GM18505 (cell line): Measurements from ENCODE around the gene SF3B2.
A peak's percentile ranks its signal among the peaks of the same experiment; 100 is the strongest.
"Not testable (repeated sequence)": the region's sequence is repeated elsewhere in the genome, so short reads cannot be mapped to it uniquely, and the experiment has no call there.

Source experiments
- ATAC-seq: cut with Tn5 transposase; IDR thresholded peaks from one replicate; pipeline ENCODE4 v1.9.1; 2021; ENCODE audit not compliant: unreplicated experiment
- POLR2A ChIP-seq: IDR thresholded peaks from 4 replicates; pipeline ENCODE4 v1.6.1; 2011; ENCODE audit warnings: borderline replicate concordance; ENCODE audit not compliant: insufficient read depth, insufficient read length; ENCODE audit errors: extremely low read depth

SF3B2 gene

DNA sequence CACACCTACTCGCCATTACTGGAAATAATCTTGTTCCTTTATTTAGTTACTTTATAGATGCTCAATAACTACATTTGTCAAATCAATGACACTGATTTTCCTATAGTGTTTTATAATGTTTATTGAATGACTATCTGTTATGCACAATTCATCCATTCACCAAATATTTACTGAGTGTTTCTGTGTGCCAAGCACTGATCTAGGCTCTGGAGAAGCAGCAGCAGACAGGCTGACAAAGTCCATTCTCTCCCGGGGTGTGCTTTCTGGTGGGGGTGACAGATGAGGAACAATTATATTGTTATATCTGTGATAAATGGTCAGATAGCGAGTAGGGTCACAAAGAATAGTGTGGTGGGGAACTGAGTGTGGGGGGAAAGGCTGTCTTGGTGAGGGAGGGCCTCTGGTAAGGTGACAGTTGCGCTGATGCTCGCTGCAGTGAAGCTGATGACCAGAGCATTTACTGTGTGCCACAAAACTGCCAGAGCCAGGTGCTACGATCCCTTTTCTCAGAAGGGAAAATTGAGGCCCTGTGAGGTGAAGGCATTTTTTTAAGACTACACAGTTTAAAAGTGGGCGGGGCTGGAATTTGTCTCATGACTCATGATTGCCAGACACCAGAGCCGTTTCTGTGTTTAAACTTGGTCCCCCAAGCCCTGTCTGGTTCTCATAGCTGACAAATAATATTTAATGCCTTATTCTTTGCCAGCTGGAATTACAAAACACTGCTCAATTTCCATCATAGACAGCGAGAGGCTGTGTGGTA, 28.1 kb downstream of the SF3B2 start:
- no peak for ATAC-seq
- no peak for TF ChIP-seq POLR2A

DNA sequence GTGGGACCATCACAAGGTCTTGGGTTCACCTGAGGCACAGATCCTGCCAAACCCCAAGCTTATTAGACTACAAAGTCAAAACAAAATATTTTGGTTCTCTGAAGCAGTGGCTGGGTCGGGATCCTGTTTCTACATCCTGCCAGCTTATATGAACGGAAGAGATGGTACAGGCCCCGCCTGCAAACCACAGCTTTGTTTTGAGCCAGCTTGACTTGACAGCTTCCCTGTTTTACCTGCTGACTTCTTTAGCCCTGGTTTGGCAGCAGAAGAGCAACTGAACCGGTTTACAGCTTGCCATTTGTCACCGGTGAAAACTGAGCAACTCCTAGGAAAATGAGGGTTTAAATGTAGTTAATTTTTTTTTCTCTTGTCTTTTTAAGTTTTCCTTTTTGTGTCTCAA, 29.3 kb downstream of the SF3B2 start:
- peak; percentile 45 for TF ChIP-seq POLR2A
- ATAC-seq, result peak; percentile 62

DNA sequence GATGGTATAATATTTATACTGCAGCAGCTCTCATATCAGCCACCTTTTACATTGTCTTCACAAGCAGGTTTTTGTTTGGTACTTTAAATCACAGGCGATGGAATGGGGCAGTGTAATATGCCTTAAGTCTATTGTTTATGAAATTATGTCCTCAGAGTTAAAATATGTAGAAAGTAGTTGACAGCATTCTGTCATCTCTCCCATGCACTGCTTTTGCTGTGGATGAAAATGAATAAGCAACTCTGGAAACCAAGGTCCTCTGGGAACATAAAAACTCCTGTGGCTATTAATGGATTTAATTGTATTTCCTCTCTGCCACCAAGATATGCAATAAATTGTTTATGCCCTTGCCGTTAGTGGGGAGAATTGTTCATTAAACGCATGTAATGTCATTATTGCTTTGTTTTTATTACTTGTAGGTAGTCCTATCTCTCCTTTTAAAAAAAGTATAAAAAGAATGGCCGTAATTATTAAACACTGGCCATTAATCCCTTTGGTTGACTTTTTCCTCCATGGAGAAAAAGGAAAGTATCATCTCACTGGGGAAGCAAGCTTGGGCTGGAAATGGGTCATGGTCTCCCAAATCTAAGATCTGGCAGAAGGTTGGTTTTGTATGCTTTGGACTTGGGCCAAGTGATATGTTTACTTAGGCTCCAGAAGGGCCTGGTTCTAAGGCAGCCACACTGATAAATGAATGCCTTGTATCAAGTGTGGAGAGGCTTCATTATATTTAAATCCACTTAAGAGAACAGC, 31.0 kb downstream of the SF3B2 start:
- ATAC-seq, result no peak
- TF ChIP-seq POLR2A, result no peak

DNA sequence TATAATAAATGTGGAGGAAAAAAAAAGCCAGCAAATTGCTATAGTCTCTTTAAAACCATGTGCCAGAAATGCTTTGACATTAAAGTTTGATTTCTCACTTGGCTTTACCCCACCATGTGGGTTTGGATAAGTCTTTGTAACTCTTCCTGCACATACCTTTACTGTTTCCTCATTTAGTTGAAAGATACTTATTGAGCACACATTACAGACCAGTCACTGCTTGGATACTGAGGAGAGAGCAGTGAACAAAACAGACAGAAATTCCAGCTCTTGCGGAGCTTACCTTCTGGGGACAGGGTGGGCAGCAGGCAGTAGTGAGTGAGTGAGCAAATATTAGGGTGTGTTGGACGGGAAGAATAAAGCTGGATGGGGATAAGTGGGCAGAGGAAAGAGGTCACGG, 31.6 kb downstream of the SF3B2 start:
- TF ChIP-seq POLR2A, result no peak
- ATAC-seq, result no peak

DNA sequence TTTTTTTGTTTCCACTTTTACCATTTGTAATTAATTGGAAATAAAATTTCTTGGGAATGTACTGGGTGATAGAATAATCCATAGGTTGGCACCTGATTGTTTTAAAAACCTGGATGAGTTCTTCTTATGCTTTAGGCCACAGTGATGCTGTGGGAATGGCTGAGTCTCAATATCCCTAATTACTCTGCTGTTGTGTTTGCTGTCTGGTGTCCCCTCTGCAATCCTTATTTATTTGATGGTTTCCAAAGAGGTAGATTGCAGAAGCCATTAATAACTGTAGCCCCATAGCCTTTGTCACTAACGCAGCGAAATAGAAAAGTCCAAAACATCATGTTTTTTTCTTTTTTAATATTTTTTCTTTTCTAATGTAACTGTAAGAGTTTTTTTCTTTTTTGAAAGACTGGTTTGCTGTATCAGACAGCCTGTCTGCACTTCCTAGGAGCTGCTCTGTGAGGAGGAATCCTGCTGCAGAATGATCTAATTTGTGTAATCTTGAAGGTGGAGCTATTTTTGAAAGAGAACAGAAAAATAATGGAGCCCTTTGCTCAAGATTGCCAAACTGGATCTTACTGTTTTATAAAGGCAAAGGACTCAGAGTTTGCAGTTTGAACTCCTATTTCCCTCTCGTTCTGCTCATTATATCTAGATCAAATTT, 32.8 kb downstream of the SF3B2 start:
- no peak for ATAC-seq

DNA sequence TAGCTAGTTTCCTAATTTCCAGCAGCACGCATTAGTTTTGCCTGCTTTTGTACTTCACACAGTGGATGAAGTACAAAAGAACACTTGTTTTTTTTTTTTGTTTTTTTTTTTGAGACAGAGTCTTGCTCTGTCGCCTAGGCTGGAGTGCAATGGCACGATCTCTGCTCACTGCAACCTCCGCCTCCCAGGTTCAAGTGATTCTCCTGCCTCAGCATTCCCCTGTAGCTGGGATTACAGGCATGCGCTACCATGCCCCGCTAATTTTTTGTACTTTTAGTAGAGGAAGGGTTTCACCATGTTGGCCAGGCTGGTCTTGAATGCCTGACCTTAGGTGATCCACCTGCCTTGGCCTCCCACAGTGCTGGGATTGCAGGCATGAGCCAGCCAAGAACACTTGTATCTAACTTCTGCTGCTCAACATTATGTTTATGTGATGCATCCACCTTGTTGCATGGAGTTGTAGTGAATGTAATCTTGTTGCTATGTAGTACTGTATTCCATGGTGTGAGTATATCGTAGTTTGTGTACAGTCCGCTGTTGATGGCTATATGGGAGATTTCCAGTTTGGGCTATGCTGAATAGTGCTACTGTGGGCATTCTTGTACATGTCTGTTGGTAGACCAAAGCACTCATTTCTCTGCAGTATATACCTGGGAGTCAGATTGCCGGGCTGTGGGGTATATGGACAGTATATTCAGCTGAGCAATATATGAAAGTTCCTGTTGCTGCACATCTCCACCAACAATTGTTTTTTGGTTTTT, 35.2 kb downstream of the SF3B2 start:
- ATAC-seq, result no peak
- TF ChIP-seq POLR2A, result no peak

More for the DNA sequence above, 32.8 kb downstream of the SF3B2 start:
- no peak for TF ChIP-seq POLR2A

DNA sequence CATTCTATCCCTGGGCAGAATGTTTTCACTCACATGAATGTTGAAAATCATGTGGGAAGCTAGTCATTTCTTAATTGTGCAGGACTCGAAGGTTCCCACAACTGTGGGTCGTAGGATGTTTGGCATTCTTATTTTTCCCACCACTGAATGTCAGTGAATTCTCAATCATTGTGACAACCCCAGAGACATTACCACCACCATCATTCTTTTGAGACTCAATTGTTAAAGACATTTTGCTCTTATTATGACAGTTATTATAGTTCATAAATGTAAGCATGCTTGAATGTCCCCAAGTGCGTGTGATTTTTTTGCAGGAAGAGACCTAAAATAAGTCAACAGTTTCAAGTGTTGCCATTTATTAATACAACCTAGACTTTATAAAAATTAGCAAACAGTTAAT, 36.9 kb downstream of the SF3B2 start:
- ATAC-seq, result no peak
- no peak for TF ChIP-seq POLR2A

DNA sequence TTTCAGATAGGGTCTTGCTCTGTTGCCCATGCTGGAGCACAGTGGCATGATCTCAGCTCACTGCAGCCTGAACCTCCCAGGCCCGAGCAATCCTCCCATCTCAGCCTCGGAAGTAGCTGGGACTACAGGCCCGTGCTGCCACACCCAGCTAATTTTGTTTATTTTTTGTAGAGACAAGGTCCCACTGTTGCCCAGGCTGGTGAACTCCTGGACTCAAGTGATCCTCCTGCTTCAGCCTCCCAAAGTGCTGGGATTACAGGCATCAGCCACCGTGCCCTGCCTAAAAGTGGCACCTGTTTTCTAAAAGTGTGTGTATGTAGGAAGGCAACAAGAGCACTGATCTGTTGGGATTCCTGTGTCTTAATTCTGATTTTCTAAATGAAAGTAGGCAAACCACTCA, 38.1 kb downstream of the SF3B2 start:
- ATAC-seq, result no peak
- TF ChIP-seq POLR2A, result no peak

DNA sequence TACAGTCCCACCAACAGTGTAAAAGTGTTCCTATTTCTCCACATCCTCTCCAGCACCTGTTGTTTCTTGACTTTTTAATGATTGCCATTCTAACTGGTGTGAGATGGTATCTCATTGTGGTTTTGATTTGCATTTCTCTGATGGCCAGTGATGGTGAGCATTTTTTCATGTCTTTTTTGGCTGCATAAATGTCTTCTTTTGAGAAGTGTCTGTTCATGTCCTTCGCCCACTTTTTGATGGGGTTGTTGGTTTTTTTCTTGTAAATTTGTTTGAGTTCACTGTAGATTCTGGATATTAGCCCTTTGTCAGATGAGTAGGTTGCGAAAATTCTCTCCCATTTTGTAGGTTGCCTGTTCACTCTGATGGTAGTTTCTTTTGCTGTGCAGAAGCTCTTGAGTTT, 40.0 kb downstream of the SF3B2 start:
- ATAC-seq, result not testable (repeated sequence)

DNA sequence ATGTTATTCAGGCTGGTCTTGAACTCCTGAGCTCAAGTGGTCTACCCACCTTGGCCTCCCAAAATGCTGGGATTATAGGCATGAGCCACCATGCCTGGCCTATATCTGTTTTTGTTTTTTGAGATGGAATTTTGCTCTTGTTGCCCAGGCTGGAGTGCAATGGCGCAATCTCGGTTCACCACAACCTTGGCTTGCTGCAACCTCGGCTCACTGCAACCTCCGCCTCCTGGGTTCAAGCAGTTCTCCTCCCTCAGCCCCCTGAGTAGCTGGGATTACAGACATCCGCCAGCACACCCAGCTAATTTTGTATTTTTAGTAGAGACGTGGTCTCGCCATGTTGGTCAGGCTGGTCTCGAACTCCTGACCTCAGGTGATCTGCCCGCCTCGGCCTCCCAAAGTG, 47.6 kb downstream of the SF3B2 start:
- ATAC-seq, result not testable (repeated sequence)

DNA sequence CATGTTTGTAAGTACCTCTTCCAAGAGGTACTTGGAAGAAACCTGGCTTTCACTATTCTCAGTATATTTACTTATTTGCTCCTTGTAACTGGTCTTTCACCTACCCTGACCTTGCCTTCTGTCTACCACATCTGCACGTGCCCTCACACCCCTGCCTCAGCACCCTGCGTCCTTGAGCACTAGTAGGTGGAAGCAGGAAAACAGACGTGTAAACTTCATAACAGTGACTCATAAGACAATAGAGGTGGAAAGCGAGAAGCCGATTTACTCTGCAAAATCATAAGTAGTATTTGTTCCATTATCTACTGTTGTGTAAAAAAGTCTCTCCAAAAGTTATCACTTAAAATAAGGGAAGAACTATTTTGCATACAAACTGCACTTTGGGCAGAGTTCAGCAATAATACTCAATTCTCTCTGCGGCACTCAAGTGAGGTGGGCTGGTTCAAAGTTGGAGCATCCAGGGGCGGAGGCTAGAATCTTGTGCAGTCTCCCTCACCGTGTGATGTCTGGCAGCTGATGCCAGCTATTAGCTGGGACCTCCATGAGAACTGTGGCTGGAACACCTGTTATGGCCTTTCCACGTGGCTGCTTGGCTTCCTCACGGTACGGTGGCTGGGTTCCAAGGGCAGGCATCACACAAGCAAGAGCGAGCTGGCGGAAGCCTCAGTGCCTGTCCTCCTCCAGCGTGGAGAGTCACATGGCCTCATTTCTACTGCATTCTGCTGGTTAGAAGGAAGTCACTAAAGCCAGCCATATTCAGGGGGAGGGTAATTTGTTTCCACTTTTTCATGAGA, 48.3 kb downstream of the SF3B2 start:
- TF ChIP-seq POLR2A, result peak; percentile 39
- ATAC-seq, result peak; percentile 73

DNA sequence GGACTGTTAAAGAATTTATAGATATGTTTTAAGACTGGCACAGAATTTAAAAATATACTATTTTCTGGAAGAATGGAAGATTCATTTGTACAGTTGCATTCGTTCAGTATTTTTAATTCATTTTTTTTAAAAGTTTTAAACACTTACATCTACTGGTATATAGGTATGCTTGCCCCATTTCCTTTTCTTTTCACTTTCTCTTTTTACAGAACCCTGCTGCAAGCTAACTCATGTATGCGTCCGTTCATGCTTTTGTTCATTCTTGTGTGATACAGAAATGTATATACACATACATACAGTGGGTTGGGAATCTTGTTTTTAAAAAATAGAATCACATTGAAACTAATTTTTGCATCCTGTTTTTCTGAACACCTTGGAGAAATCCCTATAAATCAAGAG, 48.9 kb downstream of the SF3B2 start:
- TF ChIP-seq POLR2A, result no peak
- ATAC-seq, result no peak
